ENCODE measurements around the gene BST1.

DNA sequence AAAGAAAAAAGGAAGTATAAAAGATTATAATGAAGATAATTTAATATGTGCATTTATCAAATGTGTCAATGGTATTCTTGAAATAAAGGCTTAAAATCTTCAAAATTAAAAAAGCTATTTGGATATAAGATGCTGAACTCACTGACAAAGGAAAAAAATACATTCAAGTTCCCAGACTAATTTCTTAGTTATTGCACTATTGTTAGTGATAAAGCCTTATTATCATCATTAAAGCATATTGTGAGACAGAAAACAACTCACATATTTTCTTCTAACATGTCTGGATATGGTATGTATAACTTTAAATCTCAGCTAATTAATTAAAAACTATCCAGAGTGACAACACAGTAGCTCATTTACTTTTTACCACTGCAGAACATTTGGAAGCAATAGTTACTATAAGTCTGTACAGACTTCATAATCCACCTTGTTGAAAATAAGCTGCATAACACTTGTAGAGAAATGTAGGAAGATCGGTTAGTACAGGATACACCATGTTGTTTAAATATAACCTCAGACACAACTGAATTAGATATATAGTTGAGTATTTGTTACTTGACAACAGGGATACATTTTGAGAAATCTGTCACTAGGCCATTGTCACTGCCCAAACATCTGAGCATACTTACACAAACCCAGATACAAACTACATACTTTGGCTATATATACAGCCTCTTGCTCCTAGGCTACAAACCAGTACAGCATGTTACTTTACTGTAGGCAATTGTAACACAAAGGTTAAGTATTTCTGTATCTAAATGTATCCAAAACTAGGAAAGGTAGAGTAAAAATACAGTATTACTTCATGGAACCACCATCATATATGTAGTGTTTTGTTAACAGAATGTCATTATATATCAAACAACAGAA lies 34.1 kb upstream of the BST1 start:
- no peak for TF ChIP-seq TAF1 (IDR thresholded peaks at IDR 0.05; ENCODE audit: low read depth, low read length)
- no peak for TF ChIP-seq POLR2AphosphoS5 (IDR thresholded peaks at IDR 0.05; ENCODE audit: low read depth, low read length)
- TF ChIP-seq POLR2A (IDR thresholded peaks at IDR 0.05; ENCODE audit: low read depth, low read length), result no peak
- no peak for TF ChIP-seq PAX5 (IDR thresholded peaks at IDR 0.05; ENCODE audit: insufficient read depth, low read length, severe bottlenecking)

Data from GM12891 (cell line).